VCaP (cell line): ENCODE results near the gene WWOX.
"Not testable (repeated sequence)": the region's sequence is repeated elsewhere in the genome, so short reads cannot be mapped to it uniquely, and the experiment has no call there.

Experiments
- H3K27ac ChIP-seq: fragments of 450-650 bp; 2 replicates; pipeline ENCODE4 v1.5.1; 2017
- TF ChIP-seq, protein P1 (sequence below): fragments of 450-650 bp; conservative IDR thresholded peaks from 2 replicates; pipeline ENCODE4 v1.5.1; 2017; ENCODE audit warnings: mild to moderate bottlenecking, moderate library complexity

Gene WWOX

DNA sequence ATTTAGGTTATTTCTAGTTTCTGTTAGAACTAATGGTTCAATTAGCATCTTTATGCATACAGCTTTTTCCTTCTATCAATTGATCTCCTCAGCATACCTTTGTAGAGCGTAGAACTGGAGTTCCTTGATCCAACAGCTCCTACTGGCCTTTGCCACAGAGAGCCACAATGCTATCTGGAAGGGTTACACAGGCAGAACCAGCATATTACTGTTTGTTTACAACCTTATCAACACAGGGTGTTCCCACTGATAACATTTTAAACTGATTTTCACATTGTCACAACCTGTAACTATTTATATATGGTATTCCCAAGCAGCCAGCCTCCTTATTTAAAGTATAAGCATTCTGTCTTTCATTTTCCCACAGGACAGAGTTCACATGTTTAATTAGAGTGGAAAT, 1118.9 kb downstream of the WWOX start:
- H3K27ac ChIP-seq, result peak overlapping the region; percentile 54
- TF ChIP-seq, protein P1, sequence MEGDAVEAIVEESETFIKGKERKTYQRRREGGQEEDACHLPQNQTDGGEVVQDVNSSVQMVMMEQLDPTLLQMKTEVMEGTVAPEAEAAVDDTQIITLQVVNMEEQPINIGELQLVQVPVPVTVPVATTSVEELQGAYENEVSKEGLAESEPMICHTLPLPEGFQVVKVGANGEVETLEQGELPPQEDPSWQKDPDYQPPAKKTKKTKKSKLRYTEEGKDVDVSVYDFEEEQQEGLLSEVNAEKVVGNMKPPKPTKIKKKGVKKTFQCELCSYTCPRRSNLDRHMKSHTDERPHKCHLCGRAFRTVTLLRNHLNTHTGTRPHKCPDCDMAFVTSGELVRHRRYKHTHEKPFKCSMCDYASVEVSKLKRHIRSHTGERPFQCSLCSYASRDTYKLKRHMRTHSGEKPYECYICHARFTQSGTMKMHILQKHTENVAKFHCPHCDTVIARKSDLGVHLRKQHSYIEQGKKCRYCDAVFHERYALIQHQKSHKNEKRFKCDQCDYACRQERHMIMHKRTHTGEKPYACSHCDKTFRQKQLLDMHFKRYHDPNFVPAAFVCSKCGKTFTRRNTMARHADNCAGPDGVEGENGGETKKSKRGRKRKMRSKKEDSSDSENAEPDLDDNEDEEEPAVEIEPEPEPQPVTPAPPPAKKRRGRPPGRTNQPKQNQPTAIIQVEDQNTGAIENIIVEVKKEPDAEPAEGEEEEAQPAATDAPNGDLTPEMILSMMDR, result no peak

DNA sequence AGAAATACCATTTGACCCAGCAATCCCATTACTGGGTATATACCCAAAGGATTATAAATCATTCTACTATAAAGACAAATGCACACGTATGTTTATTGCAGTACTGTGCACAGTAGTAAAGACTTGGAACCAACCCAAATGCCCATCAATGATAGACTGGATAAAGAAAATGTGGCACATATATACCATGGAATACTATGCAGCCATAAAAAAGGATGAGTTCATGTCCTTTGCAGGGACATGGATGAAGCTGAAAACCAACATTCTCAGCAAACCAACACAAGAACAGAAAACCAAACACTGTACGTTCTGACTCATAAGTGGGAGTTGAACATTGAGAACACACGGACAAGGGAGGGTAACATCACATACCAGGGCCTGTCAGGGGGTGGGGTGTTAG, 1126.5 kb downstream of the WWOX start:
- not testable (repeated sequence) for H3K27ac ChIP-seq

DNA sequence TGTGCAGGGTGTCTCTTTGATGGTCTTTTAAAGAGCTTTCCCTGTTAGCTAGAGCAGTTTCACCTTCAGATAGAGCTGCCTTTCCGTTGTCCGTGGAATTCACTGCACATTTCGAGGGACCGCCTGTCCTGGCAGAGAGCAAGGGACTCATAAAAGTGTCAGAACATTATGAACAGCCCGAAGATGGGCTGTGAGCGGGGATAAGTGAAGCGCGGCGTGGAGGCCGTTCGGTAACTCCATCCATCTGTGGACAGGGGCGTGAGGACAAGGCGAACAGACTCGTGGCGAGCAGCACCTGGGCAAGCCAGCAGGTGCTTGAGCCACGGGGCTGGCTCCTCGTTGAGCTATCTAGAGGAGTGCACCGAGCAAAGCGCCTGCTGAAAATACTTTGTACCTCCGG, 1129.9 kb downstream of the WWOX start:
- H3K27ac ChIP-seq, result no peak overlapping the region
- TF ChIP-seq, protein P1, result no peak

DNA sequence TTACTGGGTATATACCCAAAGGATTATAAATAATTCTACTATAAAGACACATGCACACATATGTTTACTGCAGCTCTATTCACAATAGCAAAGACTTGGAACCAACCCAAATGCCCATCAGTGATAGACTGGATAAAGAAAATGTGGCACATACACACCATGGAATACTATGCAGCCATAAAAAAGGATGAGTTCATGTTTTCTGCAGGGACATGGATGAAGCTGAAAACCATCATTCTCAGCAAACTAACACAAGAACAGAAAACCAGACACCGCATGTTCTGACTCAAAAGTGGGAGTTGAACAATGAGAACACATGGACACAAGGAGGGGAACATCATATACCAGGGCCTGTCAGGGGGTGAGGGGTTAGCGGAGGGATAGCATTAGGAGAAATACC, 1146.2 kb downstream of the WWOX start:
- H3K27ac ChIP-seq, result not testable (repeated sequence)

DNA sequence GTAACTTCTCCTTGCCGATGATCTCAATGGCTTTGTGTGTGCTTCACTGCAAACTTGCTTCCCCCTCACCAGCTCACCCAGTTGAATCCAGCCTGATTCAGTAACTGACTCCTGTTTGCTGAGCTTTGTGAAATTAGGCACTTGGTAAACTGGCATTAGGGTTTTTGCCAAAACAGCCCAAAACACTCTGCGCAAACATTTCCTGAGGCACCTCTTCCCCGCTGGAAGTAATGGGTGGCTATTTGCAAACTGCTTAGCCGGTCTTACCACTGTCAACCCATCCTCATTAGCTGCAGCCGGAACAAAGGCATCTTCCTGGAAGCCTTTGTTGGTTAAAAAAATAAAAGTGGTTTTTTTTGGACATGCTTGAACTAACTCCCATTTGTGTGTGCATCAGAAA, 1147.9 kb downstream of the WWOX start:
- H3K27ac ChIP-seq, result no peak overlapping the region
- TF ChIP-seq, protein P1, result no peak

DNA sequence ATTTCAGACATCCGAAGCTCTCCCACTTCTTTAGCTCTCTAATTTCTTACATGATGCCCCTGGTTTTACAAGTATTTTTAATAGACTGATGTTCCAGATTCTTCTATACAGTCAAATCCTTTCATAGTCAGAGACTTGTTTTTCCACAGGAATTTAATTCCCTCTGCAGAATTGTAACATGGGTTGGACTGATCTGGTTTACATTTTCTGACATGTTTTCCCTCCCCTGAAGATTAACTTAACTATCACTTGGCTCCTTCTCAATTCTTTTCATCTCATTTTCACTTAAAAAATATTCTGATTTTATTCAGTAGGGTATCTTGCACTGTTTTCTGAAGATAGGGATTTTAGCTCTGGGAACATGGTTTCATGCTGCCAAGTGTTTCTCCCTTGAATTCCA, 1148.9 kb downstream of the WWOX start:
- no peak overlapping the region for H3K27ac ChIP-seq
- TF ChIP-seq, protein P1, result no peak

DNA sequence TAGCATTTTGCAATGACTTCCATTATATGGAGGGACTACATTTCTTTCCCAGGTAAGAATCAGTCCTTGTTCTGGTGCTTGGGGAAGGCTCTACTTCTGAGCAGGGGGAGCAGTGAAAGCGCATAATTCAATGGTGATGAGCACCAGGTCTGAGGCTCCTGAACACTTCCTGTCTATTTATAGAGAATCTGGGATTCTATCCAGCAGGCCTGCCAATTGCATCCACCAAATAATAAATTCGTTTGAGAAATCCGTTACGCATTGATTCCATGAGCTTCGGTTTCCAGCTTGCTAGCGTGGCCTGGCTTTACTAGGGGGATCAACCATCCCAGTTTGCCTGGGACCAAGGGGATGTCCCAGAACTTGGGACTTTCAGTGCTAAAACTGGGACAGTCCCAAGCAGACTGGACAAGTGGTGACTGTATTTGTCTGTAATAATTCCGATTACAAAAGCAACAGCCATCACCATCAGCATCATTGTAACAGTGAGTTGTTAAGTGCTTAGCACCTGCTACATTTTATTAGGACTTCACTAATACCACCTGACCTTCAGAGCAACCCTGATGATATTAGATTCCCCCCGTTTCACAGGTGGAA, 1151.1 kb downstream of the WWOX start:
- H3K27ac ChIP-seq, result no peak overlapping the region
- TF ChIP-seq, protein P1, result no peak

DNA sequence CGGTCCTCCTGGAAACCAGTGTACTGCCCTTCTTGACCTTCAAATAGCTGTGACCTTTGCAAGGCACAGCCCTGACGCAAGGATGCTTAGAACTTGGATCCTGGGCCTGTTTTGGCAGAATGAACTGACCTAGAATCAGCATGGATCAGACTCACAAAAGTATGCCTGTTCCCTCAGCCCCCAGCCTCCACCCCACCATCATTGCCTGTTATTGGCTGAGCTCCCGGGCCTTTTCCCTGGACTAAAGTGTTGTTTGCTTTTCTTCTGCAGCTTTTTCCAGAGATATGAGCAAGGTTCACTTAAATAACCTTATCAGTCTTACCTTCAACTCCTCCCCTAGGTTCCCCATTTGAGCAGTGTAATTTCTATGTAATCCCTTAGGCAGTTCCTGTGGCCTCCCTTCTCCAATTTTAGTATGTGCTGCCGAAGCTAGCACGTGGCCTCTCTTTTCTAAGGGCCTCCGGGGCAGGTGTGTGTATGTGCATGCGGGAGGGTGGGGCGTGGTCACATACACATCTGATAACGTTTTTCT, 1153.7 kb downstream of the WWOX start:
- H3K27ac ChIP-seq, result no peak overlapping the region
- TF ChIP-seq, protein P1, result no peak
